Loucy (cell line): ENCODE results near the gene TCF15.

Source experiments
- EZH2phosphoT487 ChIP-seq: fragments of 200-600 bp; IDR thresholded peaks from 2 replicates; pipeline ENCODE4 v1.6.1; 2018; ENCODE audit warnings: antibody characterized with exemption, mild to moderate bottlenecking, moderate library complexity, borderline replicate concordance
- TF ChIP-seq, protein P1 (sequence below): fragments of 200-600 bp; sonication (generic); conservative IDR thresholded peaks from 2 replicates; pipeline ENCODE4 v1.5.1; 2014; ENCODE audit warnings: mild to moderate bottlenecking, antibody characterized with exemption, low read length

DNA sequence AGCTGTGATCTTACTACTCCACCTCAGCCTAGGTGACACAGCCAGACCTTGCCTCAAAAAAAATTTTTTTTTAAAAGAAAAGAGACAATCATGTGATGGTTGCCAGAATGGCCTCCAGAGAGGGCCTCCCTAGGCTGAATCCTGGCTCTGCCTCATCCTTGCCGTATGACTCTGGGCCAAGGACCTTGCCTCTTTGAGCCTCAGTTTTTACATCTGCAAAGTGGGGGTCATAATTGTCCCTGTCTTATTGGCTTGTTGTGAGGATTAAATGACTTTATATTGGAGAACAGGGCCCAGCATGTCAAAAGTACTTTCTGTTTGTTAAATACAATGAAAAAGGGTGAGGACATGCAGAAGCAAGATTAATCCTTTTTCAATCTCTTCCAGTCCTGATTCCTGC is 28.5 kb upstream of the TCF15 start:
- TF ChIP-seq, protein P1, sequence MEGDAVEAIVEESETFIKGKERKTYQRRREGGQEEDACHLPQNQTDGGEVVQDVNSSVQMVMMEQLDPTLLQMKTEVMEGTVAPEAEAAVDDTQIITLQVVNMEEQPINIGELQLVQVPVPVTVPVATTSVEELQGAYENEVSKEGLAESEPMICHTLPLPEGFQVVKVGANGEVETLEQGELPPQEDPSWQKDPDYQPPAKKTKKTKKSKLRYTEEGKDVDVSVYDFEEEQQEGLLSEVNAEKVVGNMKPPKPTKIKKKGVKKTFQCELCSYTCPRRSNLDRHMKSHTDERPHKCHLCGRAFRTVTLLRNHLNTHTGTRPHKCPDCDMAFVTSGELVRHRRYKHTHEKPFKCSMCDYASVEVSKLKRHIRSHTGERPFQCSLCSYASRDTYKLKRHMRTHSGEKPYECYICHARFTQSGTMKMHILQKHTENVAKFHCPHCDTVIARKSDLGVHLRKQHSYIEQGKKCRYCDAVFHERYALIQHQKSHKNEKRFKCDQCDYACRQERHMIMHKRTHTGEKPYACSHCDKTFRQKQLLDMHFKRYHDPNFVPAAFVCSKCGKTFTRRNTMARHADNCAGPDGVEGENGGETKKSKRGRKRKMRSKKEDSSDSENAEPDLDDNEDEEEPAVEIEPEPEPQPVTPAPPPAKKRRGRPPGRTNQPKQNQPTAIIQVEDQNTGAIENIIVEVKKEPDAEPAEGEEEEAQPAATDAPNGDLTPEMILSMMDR, result no peak
- TF ChIP-seq EZH2phosphoT487, result no peak
